ENCODE results near the gene GIPC1.

The GIPC1 gene

GRCh38 chr19:14517840-14518505 is 22.0 kb upstream of the GIPC1 start, which contains the start of gene DNAJB1:
DNAJB1 (minus strand) TSS chr19:14518397; CDS start chr19:14518349, 48 bp downstream.
- no peaks in the 10 kb centered on the region for H3K27me3 ChIP-seq (ENCODE audit: control insufficient read depth in 1 of 2, insufficient read depth in 2 of 2, low read length in 2 of 2)
- peak within 1 kb of the TSS; percentile 98 to 100 for H3K9ac ChIP-seq (ENCODE audit: low read depth in 1 of 2, low read length in 2 of 2)
- no peaks in the 10 kb centered on the region for H3K9me3 ChIP-seq (ENCODE audit: control insufficient read depth in 1 of 2, low read length in 2 of 2)
- H3K4me3 ChIP-seq (ENCODE audit: low read depth in 1 of 2, low read length in 2 of 2) = peak within 1 kb of the TSS; percentile 87 to 88
- peak within 1 kb of the TSS; percentile 100 for H3K27ac ChIP-seq (ENCODE audit: low read depth, low read length)
- H3K4me1 ChIP-seq (ENCODE audit: control insufficient read depth in 1 of 2, insufficient read depth in 2 of 2, low read length in 2 of 2) = peaks cover 38 to 46% of the 10 kb centered on the region in 2 donors
- H3K36me3 ChIP-seq (ENCODE audit: control insufficient read depth in 1 of 2, insufficient read depth in 2 of 2, low read length in 2 of 2) = peaks cover 6 to 34% of the 10 kb centered on the region in 2 donors

GRCh38 chr19:14517446-14517839 is 21.5 kb upstream of the GIPC1 start:
- Histone ChIP-seq H3K4me3 (ENCODE audit: low read depth in 1 of 2, low read length in 2 of 2) (peak overlapping the region; percentile 87 to 88), H3K4me1 (ENCODE audit: control insufficient read depth in 1 of 2, insufficient read depth in 2 of 2, low read length in 2 of 2) (peaks cover 33 to 41% of the 10 kb centered on the region in 2 donors), H3K27ac (ENCODE audit: low read depth, low read length) (peak overlapping the region; percentile 100), H3K9ac (ENCODE audit: low read depth in 1 of 2, low read length in 2 of 2) (peak overlapping the region; percentile 98 to 100), H3K9me3 (ENCODE audit: control insufficient read depth in 1 of 2, low read length in 2 of 2) (no peaks in the 10 kb centered on the region), H3K27me3 (ENCODE audit: control insufficient read depth in 1 of 2, insufficient read depth in 2 of 2, low read length in 2 of 2) (no peaks in the 10 kb centered on the region), H3K36me3 (ENCODE audit: control insufficient read depth in 1 of 2, insufficient read depth in 2 of 2, low read length in 2 of 2) (peaks cover 6 to 34% of the 10 kb centered on the region in 2 donors)

GRCh38 chr19:14516746-14517438 is 21.0 kb upstream of the GIPC1 start:
- H3K9me3 ChIP-seq (ENCODE audit: control insufficient read depth in 1 of 2, low read length in 2 of 2) = no peaks in the 10 kb centered on the region

GRCh38 chr19:14516048-14516534 is 20.2 kb upstream of the GIPC1 start:
- Histone ChIP-seq H3K27me3 (ENCODE audit: control insufficient read depth in 1 of 2, insufficient read depth in 2 of 2, low read length in 2 of 2) (no peaks in the 10 kb centered on the region), H3K9ac (ENCODE audit: low read depth in 1 of 2, low read length in 2 of 2) (peak overlapping the region; percentile 98 to 100), H3K4me1 (ENCODE audit: control insufficient read depth in 1 of 2, insufficient read depth in 2 of 2, low read length in 2 of 2) (peaks cover 27 to 30% of the 10 kb centered on the region in 2 donors), H3K27ac (ENCODE audit: low read depth, low read length) (no peak overlapping the region), H3K9me3 (ENCODE audit: control insufficient read depth in 1 of 2, low read length in 2 of 2) (no peaks in the 10 kb centered on the region), H3K4me3 (ENCODE audit: low read depth in 1 of 2, low read length in 2 of 2) (peak overlapping the region; percentile 87 to 88), H3K36me3 (ENCODE audit: control insufficient read depth in 1 of 2, insufficient read depth in 2 of 2, low read length in 2 of 2) (peaks cover 6 to 34% of the 10 kb centered on the region in 2 donors)

More at GRCh38 chr19:14516746-14517438, 21.0 kb upstream of the GIPC1 start:
- H3K36me3 ChIP-seq (ENCODE audit: control insufficient read depth in 1 of 2, insufficient read depth in 2 of 2, low read length in 2 of 2) = peaks cover 6 to 34% of the 10 kb centered on the region in 2 donors
- peak overlapping the region; percentile 87 to 88 for H3K4me3 ChIP-seq (ENCODE audit: low read depth in 1 of 2, low read length in 2 of 2)
- H3K27me3 ChIP-seq (ENCODE audit: control insufficient read depth in 1 of 2, insufficient read depth in 2 of 2, low read length in 2 of 2) = no peaks in the 10 kb centered on the region
- H3K4me1 ChIP-seq (ENCODE audit: control insufficient read depth in 1 of 2, insufficient read depth in 2 of 2, low read length in 2 of 2) = peaks cover 32 to 35% of the 10 kb centered on the region in 2 donors
- peak overlapping the region; percentile 98 to 100 for H3K9ac ChIP-seq (ENCODE audit: low read depth in 1 of 2, low read length in 2 of 2)
- H3K27ac ChIP-seq (ENCODE audit: low read depth, low read length) = peak overlapping the region; percentile 100

- peak overlapping the region; percentile 87 to 88 for H3K4me3 ChIP-seq (ENCODE audit: low read depth in 1 of 2, low read length in 2 of 2)
- no peaks in the 10 kb centered on the region for H3K27me3 ChIP-seq (ENCODE audit: control insufficient read depth in 1 of 2, insufficient read depth in 2 of 2, low read length in 2 of 2)
- peaks cover 27 to 30% of the 10 kb centered on the region in 2 donors for H3K4me1 ChIP-seq (ENCODE audit: control insufficient read depth in 1 of 2, insufficient read depth in 2 of 2, low read length in 2 of 2)
- H3K9me3 ChIP-seq (ENCODE audit: control insufficient read depth in 1 of 2, low read length in 2 of 2) = no peaks in the 10 kb centered on the region
- peak overlapping the region; percentile 98 to 100 for H3K9ac ChIP-seq (ENCODE audit: low read depth in 1 of 2, low read length in 2 of 2)
- H3K36me3 ChIP-seq (ENCODE audit: control insufficient read depth in 1 of 2, insufficient read depth in 2 of 2, low read length in 2 of 2) = peaks cover 6 to 34% of the 10 kb centered on the region in 2 donors
- no peak overlapping the region for H3K27ac ChIP-seq (ENCODE audit: low read depth, low read length)
These were observed 19.6 kb upstream of the GIPC1 start for GRCh38 chr19:14515501-14516047.

- no peaks in the 10 kb centered on the region for H3K9me3 ChIP-seq (ENCODE audit: control insufficient read depth in 1 of 2, low read length in 2 of 2)
- H3K36me3 ChIP-seq (ENCODE audit: control insufficient read depth in 1 of 2, insufficient read depth in 2 of 2, low read length in 2 of 2) = peaks cover 6 to 34% of the 10 kb centered on the region in 2 donors
- H3K4me1 ChIP-seq (ENCODE audit: control insufficient read depth in 1 of 2, insufficient read depth in 2 of 2, low read length in 2 of 2) = peaks cover 22 to 30% of the 10 kb centered on the region in 2 donors
- H3K9ac ChIP-seq (ENCODE audit: low read depth in 1 of 2, low read length in 2 of 2) = peak overlapping the region in 1 of 2 donors; percentile 14
- no peak overlapping the region for H3K27ac ChIP-seq (ENCODE audit: low read depth, low read length)
- H3K4me3 ChIP-seq (ENCODE audit: low read depth in 1 of 2, low read length in 2 of 2) = no peak overlapping the region
- no peaks in the 10 kb centered on the region for H3K27me3 ChIP-seq (ENCODE audit: control insufficient read depth in 1 of 2, insufficient read depth in 2 of 2, low read length in 2 of 2)
These were observed 18.4 kb upstream of the GIPC1 start for GRCh38 chr19:14514215-14514863.

- H3K9me3 ChIP-seq (ENCODE audit: control insufficient read depth in 1 of 2, low read length in 2 of 2) = no peaks in the 10 kb centered on the region
- H3K27ac ChIP-seq (ENCODE audit: low read depth, low read length) = no peak overlapping the region
- no peak overlapping the region for H3K4me3 ChIP-seq (ENCODE audit: low read depth in 1 of 2, low read length in 2 of 2)
- peaks cover 6 to 34% of the 10 kb centered on the region in 2 donors for H3K36me3 ChIP-seq (ENCODE audit: control insufficient read depth in 1 of 2, insufficient read depth in 2 of 2, low read length in 2 of 2)
- H3K9ac ChIP-seq (ENCODE audit: low read depth in 1 of 2, low read length in 2 of 2) = no peak overlapping the region
- peaks cover 21 to 30% of the 10 kb centered on the region in 2 donors for H3K4me1 ChIP-seq (ENCODE audit: control insufficient read depth in 1 of 2, insufficient read depth in 2 of 2, low read length in 2 of 2)
- no peaks in the 10 kb centered on the region for H3K27me3 ChIP-seq (ENCODE audit: control insufficient read depth in 1 of 2, insufficient read depth in 2 of 2, low read length in 2 of 2)
These were observed 16.6 kb upstream of the GIPC1 start for GRCh38 chr19:14512406-14512961.

- Histone ChIP-seq H3K27ac (ENCODE audit: low read depth, low read length) (no peak overlapping the region), H3K36me3 (ENCODE audit: control insufficient read depth in 1 of 2, insufficient read depth in 2 of 2, low read length in 2 of 2) (peaks cover 6 to 33% of the 10 kb centered on the region in 2 donors), H3K9ac (ENCODE audit: low read depth in 1 of 2, low read length in 2 of 2) (no peak overlapping the region), H3K4me3 (ENCODE audit: low read depth in 1 of 2, low read length in 2 of 2) (no peak overlapping the region), H3K27me3 (ENCODE audit: control insufficient read depth in 1 of 2, insufficient read depth in 2 of 2, low read length in 2 of 2) (no peaks in the 10 kb centered on the region), H3K4me1 (ENCODE audit: control insufficient read depth in 1 of 2, insufficient read depth in 2 of 2, low read length in 2 of 2) (peaks cover 19% of the 10 kb centered on the region in 2 donors), H3K9me3 (ENCODE audit: control insufficient read depth in 1 of 2, low read length in 2 of 2) (no peaks in the 10 kb centered on the region)
These were observed 15.3 kb upstream of the GIPC1 start for GRCh38 chr19:14511229-14511593.

- Histone ChIP-seq H3K4me3 (ENCODE audit: low read depth in 1 of 2, low read length in 2 of 2) (no peak overlapping the region), H3K27me3 (ENCODE audit: control insufficient read depth in 1 of 2, insufficient read depth in 2 of 2, low read length in 2 of 2) (no peaks in the 10 kb centered on the region), H3K9ac (ENCODE audit: low read depth in 1 of 2, low read length in 2 of 2) (no peak overlapping the region), H3K4me1 (ENCODE audit: control insufficient read depth in 1 of 2, insufficient read depth in 2 of 2, low read length in 2 of 2) (peaks cover 15 to 16% of the 10 kb centered on the region in 2 donors), H3K27ac (ENCODE audit: low read depth, low read length) (no peak overlapping the region), H3K36me3 (ENCODE audit: control insufficient read depth in 1 of 2, insufficient read depth in 2 of 2, low read length in 2 of 2) (peaks cover 6 to 26% of the 10 kb centered on the region in 2 donors), H3K9me3 (ENCODE audit: control insufficient read depth in 1 of 2, low read length in 2 of 2) (no peaks in the 10 kb centered on the region)
These were observed 14.6 kb upstream of the GIPC1 start for GRCh38 chr19:14510311-14511228.

Measured in duodenal mucosa (tissue), 2 donors.